ENCODE results near the gene KCNK15. TPM values are rescaled to one million over a fixed set of nuclear protein-coding genes. Genes with fewer than 3 reads are reported as not detected.
"Not testable (repeated sequence)": the region's sequence is repeated elsewhere in the genome, so short reads cannot be mapped to it uniquely, and the experiment has no call there.

Gene KCNK15
- total RNA-seq, 1 experiment from 2014 or later = 3.0 TPM

- no peak for DNase-seq
- no TSS peak for BruUV-seq (replicated peaks)
- Histone ChIP-seq H3K9ac (ENCODE audit: low read length) (no peak overlapping the region), H4K20me1 (ENCODE audit: low read length) (no peaks in the 10 kb centered on the region), H2AFZ (ENCODE audit: low read length) (no peak overlapping the region), H3K27ac (ENCODE audit: low read length) (no peak overlapping the region), H3K79me2 (ENCODE audit: low read length) (no peaks in the 10 kb centered on the region), H3K27me3 (ENCODE audit: low read length) (peaks cover 34% of the 10 kb centered on the region), H3K9me2 (replicated peaks; ENCODE audit: low read length) (no peaks in the 10 kb centered on the region), H3K9me3 (ENCODE audit: low read length) (no peaks in the 10 kb centered on the region), H3K4me2 (ENCODE audit: low read length) (no peak overlapping the region), H3K4me3 (ENCODE audit: low read length) (no peak overlapping the region), H3K4me1 (ENCODE audit: insufficient read depth, low read length) (no peaks in the 10 kb centered on the region; the same call in 1 of the 2 replicates), H3F3A (ENCODE audit: low read length, unreplicated experiment) (no peaks in the 10 kb centered on the region), H3K36me3 (ENCODE audit: low read depth, low read length) (no peaks in the 10 kb centered on the region)
- no peak for ATAC-seq
- intact Hi-C loops (cut with micrococcal nuclease) = no loop called here
- ChIA-PET CTCF (no interaction called here), POLR2A (ENCODE audit: unreplicated experiment) (no interaction called here)
- TF ChIP-seq EZH2phosphoT487 (IDR thresholded peaks at IDR 0.05; ENCODE audit: borderline replicate concordance, low read length) = no peak
- TF ChIP-seq, protein P1, sequence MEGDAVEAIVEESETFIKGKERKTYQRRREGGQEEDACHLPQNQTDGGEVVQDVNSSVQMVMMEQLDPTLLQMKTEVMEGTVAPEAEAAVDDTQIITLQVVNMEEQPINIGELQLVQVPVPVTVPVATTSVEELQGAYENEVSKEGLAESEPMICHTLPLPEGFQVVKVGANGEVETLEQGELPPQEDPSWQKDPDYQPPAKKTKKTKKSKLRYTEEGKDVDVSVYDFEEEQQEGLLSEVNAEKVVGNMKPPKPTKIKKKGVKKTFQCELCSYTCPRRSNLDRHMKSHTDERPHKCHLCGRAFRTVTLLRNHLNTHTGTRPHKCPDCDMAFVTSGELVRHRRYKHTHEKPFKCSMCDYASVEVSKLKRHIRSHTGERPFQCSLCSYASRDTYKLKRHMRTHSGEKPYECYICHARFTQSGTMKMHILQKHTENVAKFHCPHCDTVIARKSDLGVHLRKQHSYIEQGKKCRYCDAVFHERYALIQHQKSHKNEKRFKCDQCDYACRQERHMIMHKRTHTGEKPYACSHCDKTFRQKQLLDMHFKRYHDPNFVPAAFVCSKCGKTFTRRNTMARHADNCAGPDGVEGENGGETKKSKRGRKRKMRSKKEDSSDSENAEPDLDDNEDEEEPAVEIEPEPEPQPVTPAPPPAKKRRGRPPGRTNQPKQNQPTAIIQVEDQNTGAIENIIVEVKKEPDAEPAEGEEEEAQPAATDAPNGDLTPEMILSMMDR (conservative IDR thresholded peaks at IDR 0.05; ENCODE audit: low read depth, low read length) = no peak
- TF ChIP-seq EZH2 (IDR thresholded peaks at IDR 0.05; ENCODE audit: low read length, unreplicated experiment) = no peak
These were observed 15.8 kb downstream of the KCNK15 start for GRCh38 chr20:44761423-44761822.

DNA sequence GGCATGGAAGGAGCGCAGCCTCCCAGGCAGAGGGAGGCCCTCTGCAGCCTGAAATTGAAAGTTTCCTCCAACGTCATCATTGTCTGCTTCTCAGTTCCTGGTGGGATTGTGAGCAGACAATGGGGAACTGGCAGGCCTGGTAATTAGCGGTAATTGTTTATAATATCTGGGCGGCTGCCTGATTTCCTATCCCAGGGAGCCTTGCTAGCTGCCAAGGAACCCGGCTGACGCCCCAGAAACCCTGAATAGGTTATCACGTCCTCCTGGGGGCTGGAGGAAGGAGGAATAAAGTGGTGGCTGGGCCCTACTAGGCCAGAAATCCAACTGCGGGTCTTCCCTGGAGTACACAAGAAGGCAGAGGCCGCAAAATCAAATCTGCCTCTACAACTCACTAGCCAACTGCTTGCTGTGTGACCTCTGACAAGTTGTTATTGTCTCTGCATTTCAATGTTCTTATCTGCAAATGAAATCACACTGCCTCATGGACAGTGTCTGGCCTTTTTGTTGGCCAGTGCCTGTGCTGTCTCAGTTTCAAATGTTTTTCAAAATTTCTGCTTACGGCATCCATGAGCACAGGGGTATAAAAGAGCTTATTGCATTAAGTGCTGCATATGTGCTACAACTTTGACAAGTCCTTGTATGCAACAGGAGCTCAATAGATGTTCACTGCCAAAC, 16.9 kb downstream of the KCNK15 start:
- no peak overlapping the region for H2AFZ ChIP-seq (ENCODE audit: low read length)
- H3F3A ChIP-seq (ENCODE audit: low read length, unreplicated experiment) = no peaks in the 10 kb centered on the region
- no peaks in the 10 kb centered on the region for H3K79me2 ChIP-seq (ENCODE audit: low read length)
- TF ChIP-seq EZH2 (IDR thresholded peaks at IDR 0.05; ENCODE audit: low read length, unreplicated experiment) (no peak), EZH2phosphoT487 (IDR thresholded peaks at IDR 0.05; ENCODE audit: borderline replicate concordance, low read length) (no peak)
- TF ChIP-seq, protein P1 (conservative IDR thresholded peaks at IDR 0.05; ENCODE audit: low read depth, low read length) = no peak
- H4K20me1 ChIP-seq (ENCODE audit: low read length) = no peaks in the 10 kb centered on the region
- H3K9me3 ChIP-seq (ENCODE audit: low read length) = no peaks in the 10 kb centered on the region
- no peaks in the 10 kb centered on the region for H3K9me2 ChIP-seq (replicated peaks; ENCODE audit: low read length)
- intact Hi-C loops (cut with micrococcal nuclease) = no loop called here
- H3K4me1 ChIP-seq (ENCODE audit: insufficient read depth, low read length) = no peaks in the 10 kb centered on the region; the same call in 1 of the 2 replicates
- no peak overlapping the region for H3K4me2 ChIP-seq (ENCODE audit: low read length)
- POLR2A ChIA-PET (ENCODE audit: unreplicated experiment) = no interaction called here
- CTCF ChIA-PET = no interaction called here
- no peak overlapping the region for H3K27ac ChIP-seq (ENCODE audit: low read length)
- ATAC-seq = no peak
- peaks cover 34% of the 10 kb centered on the region for H3K27me3 ChIP-seq (ENCODE audit: low read length)
- H3K4me3 ChIP-seq (ENCODE audit: low read length) = no peak overlapping the region
- no peak for DNase-seq
- no peak overlapping the region for H3K9ac ChIP-seq (ENCODE audit: low read length)
- no peaks in the 10 kb centered on the region for H3K36me3 ChIP-seq (ENCODE audit: low read depth, low read length)
- no TSS peak for BruUV-seq (replicated peaks)

DNA sequence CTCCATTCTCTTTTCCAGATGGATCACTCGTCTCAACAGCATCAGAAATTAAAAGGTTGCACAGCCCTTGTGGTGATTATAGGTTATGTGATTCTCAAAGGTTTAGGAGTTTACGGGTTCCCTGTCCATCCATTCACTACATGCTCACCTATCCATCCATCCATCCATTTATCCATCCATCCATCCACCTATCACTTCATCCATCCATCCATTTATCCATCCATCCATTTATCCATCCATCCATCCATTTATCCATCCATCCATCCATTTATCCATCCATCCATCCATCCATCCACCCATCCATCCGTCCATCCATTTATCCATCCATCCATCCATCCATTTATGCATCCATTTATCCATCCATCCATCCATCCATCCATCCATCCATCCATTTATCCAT, 18.1 kb downstream of the KCNK15 start:
- H3K27me3 ChIP-seq (ENCODE audit: low read length) = peaks cover 40% of the 10 kb centered on the region
- H3K9ac ChIP-seq (ENCODE audit: low read length); BruUV-seq (replicated peaks); H4K20me1 ChIP-seq (ENCODE audit: low read length); H3K79me2 ChIP-seq (ENCODE audit: low read length); intact Hi-C loops (cut with micrococcal nuclease); CTCF ChIA-PET; H3K4me2 ChIP-seq (ENCODE audit: low read length); ATAC-seq; H3K36me3 ChIP-seq (ENCODE audit: low read depth, low read length); H3F3A ChIP-seq (ENCODE audit: low read length, unreplicated experiment); H2AFZ ChIP-seq (ENCODE audit: low read length); H3K4me1 ChIP-seq (ENCODE audit: insufficient read depth, low read length); H3K4me3 ChIP-seq (ENCODE audit: low read length); POLR2A ChIA-PET (ENCODE audit: unreplicated experiment); DNase-seq; H3K9me2 ChIP-seq (replicated peaks; ENCODE audit: low read length); H3K9me3 ChIP-seq (ENCODE audit: low read length); H3K27ac ChIP-seq (ENCODE audit: low read length): not testable (repeated sequence)
